ENCODE data around the gene SHISA9. TPM values are rescaled to one million over a fixed set of nuclear protein-coding genes. Genes with fewer than 3 reads are reported as not detected.

SHISA9 gene
- total and polyA plus RNA-seq, 12 donors = 0.04 to 4.8 (median 0.35) TPM

- intact Hi-C loops (cut with DNase I) = no loop called here
- 16 to 40% (median 17%) methylated on average over 2 of the region's 2 CpGs for WGBS, 4 donors
- no peaks in the 10 kb centered on the region for H3K9me3 ChIP-seq (replicated peaks in 1 of 3)
Measured at GRCh38 chr16:12964461-12964860, 63.1 kb downstream of the SHISA9 start.

DNA sequence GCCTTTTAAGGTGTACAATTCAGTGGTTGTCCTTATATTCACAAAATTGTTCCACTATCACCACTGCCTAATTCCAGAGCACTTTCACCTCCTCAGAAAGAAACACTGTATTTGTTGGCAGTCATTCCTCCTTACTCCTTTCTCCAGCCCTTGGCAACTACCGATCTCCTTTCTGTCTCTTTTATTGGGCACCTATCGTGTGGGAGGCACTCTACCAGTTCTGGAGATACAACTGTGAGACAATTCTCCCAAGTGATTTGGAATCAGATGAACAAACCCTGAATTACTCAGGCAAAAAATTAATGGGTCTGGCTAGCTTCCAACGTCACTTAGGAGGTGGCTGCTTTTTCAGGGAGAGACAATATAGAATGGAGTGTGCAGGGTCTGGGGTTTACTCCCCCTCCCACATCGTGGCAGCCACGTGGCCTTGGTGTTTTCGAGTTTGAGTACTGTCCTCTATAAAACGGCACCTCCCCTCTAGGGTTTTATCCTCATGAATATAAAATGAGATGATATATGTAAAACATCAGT, 63.9 kb downstream of the SHISA9 start:
- intact Hi-C loops (cut with DNase I) = no loop called here
- H3K4me1 ChIP-seq (replicated peaks in 1 of 2) = no peaks in the 10 kb centered on the region
- 36 to 47% (median 42%) methylated on average over 7 of the region's 7 CpGs for WGBS, 4 donors
- H3K36me3 ChIP-seq (replicated peaks in 1 of 2) = no peaks in the 10 kb centered on the region
- H3K4me3 ChIP-seq = no peak overlapping the region
- DNase-seq = no peak
- no peak overlapping the region for H3K27ac ChIP-seq
- no peaks in the 10 kb centered on the region for H3K9me3 ChIP-seq (replicated peaks in 1 of 3)
- H3K27me3 ChIP-seq = no peaks in the 10 kb centered on the region
- TF ChIP-seq CTCF (IDR thresholded peaks at IDR 0.05) (no peak), POLR2A (IDR thresholded peaks at IDR 0.05) (no peak)

More at GRCh38 chr16:12964461-12964860, 63.1 kb downstream of the SHISA9 start:
- Histone ChIP-seq H3K27ac (no peak overlapping the region), H3K27me3 (no peaks in the 10 kb centered on the region), H3K4me1 (replicated peaks in 1 of 2) (no peaks in the 10 kb centered on the region), H3K4me3 (no peak overlapping the region), H3K36me3 (replicated peaks in 1 of 2) (no peaks in the 10 kb centered on the region)
- TF ChIP-seq CTCF (IDR thresholded peaks at IDR 0.05) (no peak), POLR2A (IDR thresholded peaks at IDR 0.05) (no peak)
- no peak for DNase-seq

GRCh38 chr16:12971241-12971640, 69.8 kb downstream of the SHISA9 start:
- Histone ChIP-seq H3K9me3 (replicated peaks in 1 of 3) (no peaks in the 10 kb centered on the region), H3K27ac (no peak overlapping the region), H3K27me3 (no peaks in the 10 kb centered on the region), H3K4me1 (replicated peaks in 1 of 2) (no peaks in the 10 kb centered on the region), H3K4me3 (no peak overlapping the region), H3K36me3 (replicated peaks in 1 of 2) (no peaks in the 10 kb centered on the region)
- no peak for TF ChIP-seq CTCF (IDR thresholded peaks at IDR 0.05)
- TF ChIP-seq POLR2A (IDR thresholded peaks at IDR 0.05) = no peak
- intact Hi-C loops (cut with DNase I) = no loop called here
- WGBS, 4 donors = 0 to 17% (median 8%) methylated on average over 2 of the region's 2 CpGs
- peak in 5 of 7 donors; percentile 1 to 70 (median 25) for DNase-seq

DNA sequence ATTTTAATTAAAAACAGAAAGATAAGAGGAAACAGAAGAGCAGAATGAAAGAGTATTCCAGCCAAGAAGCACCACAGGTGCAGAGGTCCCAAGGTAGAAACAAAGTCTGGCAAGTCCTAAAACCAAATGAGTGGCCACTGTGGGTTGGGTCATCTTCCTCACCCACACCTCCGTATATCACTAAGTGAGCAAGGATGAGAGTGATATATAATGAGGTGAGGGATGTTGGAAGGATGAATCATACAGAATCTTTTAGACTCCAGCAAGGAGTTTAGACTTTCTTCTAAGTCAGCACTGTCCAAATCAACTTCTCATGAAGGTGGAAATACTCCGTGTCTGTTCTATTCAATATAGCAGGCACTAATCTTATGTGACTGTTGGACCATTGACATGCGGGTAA, 70.8 kb downstream of the SHISA9 start:
- no peak for TF ChIP-seq POLR2A (IDR thresholded peaks at IDR 0.05)
- no peak for TF ChIP-seq CTCF (IDR thresholded peaks at IDR 0.05)
- no peaks in the 10 kb centered on the region for H3K27me3 ChIP-seq
- intact Hi-C loops (cut with DNase I) = no loop called here
- no peak overlapping the region for H3K27ac ChIP-seq
- H3K36me3 ChIP-seq (replicated peaks in 1 of 2) = no peaks in the 10 kb centered on the region
- no peak for DNase-seq
- H3K4me1 ChIP-seq (replicated peaks in 1 of 2) = no peaks in the 10 kb centered on the region
- WGBS, 4 donors = 81 to 93% (median 90%) methylated on average over 3 of the region's 3 CpGs
- no peaks in the 10 kb centered on the region for H3K9me3 ChIP-seq (replicated peaks in 1 of 3)
- H3K4me3 ChIP-seq = no peak overlapping the region
